ENCODE results near the gene PTPRCAP. TPM values are rescaled to one million over a fixed set of nuclear protein-coding genes. Genes with fewer than 3 reads are reported as not detected.

PTPRCAP gene
- total RNA-seq, 1 experiment from 2014 or later: 0.56 TPM

GRCh38 chr11:67484847-67485311 is 47.4 kb upstream of the PTPRCAP start:
- CTCF ChIA-PET: no interaction called here
- no peak overlapping the region for H3K4me3 ChIP-seq (ENCODE audit: low read depth, low read length, poor library complexity, severe bottlenecking)
- BruUV-seq (replicated peaks): no TSS peak
- peaks cover 5% of the 10 kb centered on the region for H3K36me3 ChIP-seq (ENCODE audit: insufficient read depth, low read length, poor library complexity, severe bottlenecking)
- H3K4me1 ChIP-seq (ENCODE audit: insufficient read depth, low read length, poor library complexity, severe bottlenecking): peaks cover 9% of the 10 kb centered on the region
- no peaks in the 10 kb centered on the region for H3K9me3 ChIP-seq (ENCODE audit: low read depth, low read length, poor library complexity, severe bottlenecking)
- POLR2A ChIA-PET (ENCODE audit: low non-redundant PET): no interaction called here
- no peak for DNase-seq (ENCODE audit: low spot score)
- TF ChIP-seq CTCF (conservative IDR thresholded peaks at IDR 0.05; ENCODE audit: low read depth, low read length) (no peak), EZH2 (IDR thresholded peaks at IDR 0.05; ENCODE audit: borderline replicate concordance, low read depth, low read length, poor library complexity, severe bottlenecking) (no peak)
- H3K27ac ChIP-seq (ENCODE audit: low read depth, low read length, poor library complexity, severe bottlenecking): no peak overlapping the region
- intact Hi-C loops (cut with micrococcal nuclease; ENCODE audit: unreplicated experiment): no loop called here
- H3K27me3 ChIP-seq (replicated peaks; ENCODE audit: insufficient read depth, low read depth, low read length, poor library complexity): no peaks in the 10 kb centered on the region

- TF ChIP-seq EZH2 (IDR thresholded peaks at IDR 0.05; ENCODE audit: borderline replicate concordance, low read depth, low read length, poor library complexity, severe bottlenecking): no peak
- Histone ChIP-seq H3K4me3 (ENCODE audit: low read depth, low read length, poor library complexity, severe bottlenecking) (peak overlapping the region; percentile 54), H3K9me3 (ENCODE audit: low read depth, low read length, poor library complexity, severe bottlenecking) (no peaks in the 10 kb centered on the region), H3K27ac (ENCODE audit: low read depth, low read length, poor library complexity, severe bottlenecking) (no peak overlapping the region), H3K4me1 (ENCODE audit: insufficient read depth, low read length, poor library complexity, severe bottlenecking) (peaks cover 9% of the 10 kb centered on the region), H3K36me3 (ENCODE audit: insufficient read depth, low read length, poor library complexity, severe bottlenecking) (peaks cover under 1% of the 10 kb centered on the region), H3K27me3 (replicated peaks; ENCODE audit: insufficient read depth, low read depth, low read length, poor library complexity) (no peaks in the 10 kb centered on the region)
- no peak for DNase-seq (ENCODE audit: low spot score)
- CTCF ChIA-PET: no interaction called here
- POLR2A ChIA-PET (ENCODE audit: low non-redundant PET): no interaction called here
- intact Hi-C loops (cut with micrococcal nuclease; ENCODE audit: unreplicated experiment): no loop called here
- no TSS peak for BruUV-seq (replicated peaks)
Observed at GRCh38 chr11:67483831-67484665, 46.6 kb upstream of the PTPRCAP start.

- BruUV-seq (replicated peaks): TSS peak; percentile 73
- H3K4me1 ChIP-seq (ENCODE audit: insufficient read depth, low read length, poor library complexity, severe bottlenecking): peaks cover 9% of the 10 kb centered on the region
- no peaks in the 10 kb centered on the region for H3K27me3 ChIP-seq (replicated peaks; ENCODE audit: insufficient read depth, low read depth, low read length, poor library complexity)
- ChIA-PET CTCF (no interaction called here), POLR2A (ENCODE audit: low non-redundant PET) (interaction anchor here (0.6 kb wide), 1 partner anchor 53 kb away, joined by 7 read pairs; no protein-coding TSS in a partner anchor)
- H3K4me3 ChIP-seq (ENCODE audit: low read depth, low read length, poor library complexity, severe bottlenecking): peak within 1 kb of the TSS; percentile 54
- H3K27ac ChIP-seq (ENCODE audit: low read depth, low read length, poor library complexity, severe bottlenecking): peak within 1 kb of the TSS; percentile 76
- no peaks in the 10 kb centered on the region for H3K9me3 ChIP-seq (ENCODE audit: low read depth, low read length, poor library complexity, severe bottlenecking)
- H3K36me3 ChIP-seq (ENCODE audit: insufficient read depth, low read length, poor library complexity, severe bottlenecking): no peaks in the 10 kb centered on the region
- TF ChIP-seq CTCF (conservative IDR thresholded peaks at IDR 0.05; ENCODE audit: low read depth, low read length) (no peak), EZH2 (IDR thresholded peaks at IDR 0.05; ENCODE audit: borderline replicate concordance, low read depth, low read length, poor library complexity, severe bottlenecking) (no peak)
- intact Hi-C loops (cut with micrococcal nuclease; ENCODE audit: unreplicated experiment): no loop called here
- peak; percentile 100 for DNase-seq (ENCODE audit: low spot score)
Observed at GRCh38 chr11:67482827-67483798, 45.6 kb upstream of the PTPRCAP start, which contains the start of gene AIP. Gene AIP (plus strand): TSS chr11:67483026. CDS start chr11:67483159, 133 bp downstream.
